HS-27A (cell line): ENCODE results near the gene TFDP2.
"Not testable (repeated sequence)": the region's sequence is repeated elsewhere in the genome, so short reads cannot be mapped to it uniquely, and the experiment has no call there.

ENCODE experiments used
- DNase-seq: peaks from one replicate; pipeline ENCODE4 v3.0.0-alpha.2; 2012; ENCODE audit warnings: low read depth, missing footprints

TFDP2 gene

DNA sequence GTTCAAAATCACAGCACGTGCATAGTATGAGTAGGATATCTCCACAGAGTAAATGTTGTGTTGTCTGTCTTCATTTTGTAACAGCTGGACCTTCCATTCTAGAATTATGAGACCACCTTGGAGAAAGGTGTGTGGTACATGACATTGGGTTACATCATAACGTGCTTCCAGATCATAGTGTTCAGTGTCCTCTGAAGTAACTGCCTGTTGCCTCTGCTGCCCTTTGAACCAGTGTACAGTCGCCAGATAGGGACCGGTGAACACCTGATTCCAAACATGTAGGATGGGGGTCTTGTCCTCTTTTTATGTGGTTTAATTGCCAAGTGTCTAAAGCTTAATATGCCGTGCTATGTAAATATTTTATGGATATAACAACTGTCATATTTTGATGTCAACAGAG lies 223.7 kb downstream of the TFDP2 start:
- not testable (repeated sequence) for DNase-seq

DNA sequence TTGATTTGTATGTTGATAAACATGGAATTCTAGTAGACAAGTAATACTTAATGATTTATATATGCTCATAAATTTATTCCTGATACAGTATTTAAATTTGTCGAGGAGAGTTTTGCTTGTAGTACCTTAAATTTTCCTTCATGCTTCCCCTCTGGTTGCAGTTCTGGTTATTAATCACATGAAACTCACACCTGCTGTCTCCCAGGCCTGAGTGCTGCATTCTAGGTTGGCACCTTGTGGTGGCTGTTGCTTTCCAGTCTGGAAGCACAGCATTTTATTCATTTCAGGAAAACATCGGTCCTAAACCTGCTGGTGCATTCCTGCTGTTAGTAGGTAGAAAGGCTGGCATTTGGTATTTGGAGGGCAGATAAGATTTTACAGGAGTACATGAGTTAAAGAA lies 228.0 kb downstream of the TFDP2 start:
- DNase-seq, result no peak

- no peak for DNase-seq
These were observed 228.6 kb downstream of the TFDP2 start for GRCh38 chr3:141920701-141921100.

DNA sequence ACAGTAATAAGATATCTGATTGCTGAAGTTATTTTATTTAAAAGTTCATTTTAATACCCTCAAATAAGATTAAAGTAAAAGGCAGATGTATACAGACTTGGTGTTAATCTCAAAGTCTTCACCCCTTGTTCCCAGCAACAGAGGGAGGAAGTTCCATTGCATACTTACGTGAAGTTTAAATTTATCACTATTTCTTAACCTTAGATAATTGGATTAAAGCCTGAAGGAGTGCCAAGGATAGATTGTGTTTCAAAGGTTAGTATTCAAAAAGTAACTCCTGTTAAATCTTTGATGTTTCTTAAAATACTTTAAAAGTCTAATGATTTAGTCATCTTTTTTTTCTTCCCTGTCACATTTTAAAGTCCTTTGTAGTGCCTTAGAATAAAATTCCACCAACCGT lies 233.6 kb downstream of the TFDP2 start:
- DNase-seq, result no peak

- no peak for DNase-seq
These were observed 234.3 kb downstream of the TFDP2 start for GRCh38 chr3:141915016-141915415.

- DNase-seq, result no peak
These were observed 235.0 kb downstream of the TFDP2 start for GRCh38 chr3:141914311-141914710.

GRCh38 chr3:141913150-141913811 lies 236.1 kb downstream of the TFDP2 start:
- DNase-seq, result peak; percentile 20

DNA sequence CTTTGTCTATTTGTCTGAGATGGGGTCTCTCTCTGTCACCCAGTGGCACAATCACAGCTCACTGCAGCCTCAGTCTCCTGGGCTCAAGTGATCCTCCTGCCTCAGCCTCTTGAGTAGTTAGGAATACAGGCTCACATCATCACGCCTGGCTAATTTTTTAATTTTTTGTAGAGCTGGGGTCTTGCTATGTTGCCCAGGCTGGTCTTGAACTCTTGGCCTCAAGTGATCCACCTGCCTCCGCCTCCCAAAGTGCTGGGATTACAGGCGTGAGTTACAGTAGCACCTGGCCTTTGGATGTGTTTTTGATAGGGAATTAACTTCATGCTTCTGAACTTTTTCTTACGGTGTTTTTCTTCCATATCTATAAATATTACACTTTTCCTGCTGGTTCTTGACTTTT lies 239.4 kb downstream of the TFDP2 start:
- not testable (repeated sequence) for DNase-seq

- no peak for DNase-seq
These were observed 239.9 kb downstream of the TFDP2 start for GRCh38 chr3:141909408-141909807.

DNA sequence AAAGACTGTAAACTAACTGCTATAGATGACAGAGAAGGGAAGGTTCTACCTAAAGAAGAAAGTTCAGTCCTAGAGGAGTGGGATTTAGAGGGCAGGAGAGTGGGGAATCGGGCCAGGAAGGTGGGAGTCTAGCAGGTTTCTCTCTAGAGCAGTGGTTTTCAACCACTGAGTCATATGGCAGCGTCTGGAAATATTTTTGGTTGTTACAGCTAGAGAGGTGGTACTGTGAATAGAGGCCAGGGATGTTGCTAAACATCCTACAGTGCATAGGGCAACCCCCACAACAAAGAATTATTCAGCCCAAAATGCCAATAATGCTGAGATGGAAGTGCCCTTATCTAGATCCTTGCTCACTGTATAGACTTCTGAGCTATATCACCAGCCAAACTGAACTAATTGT lies 244.2 kb downstream of the TFDP2 start:
- DNase-seq, result no peak

DNA sequence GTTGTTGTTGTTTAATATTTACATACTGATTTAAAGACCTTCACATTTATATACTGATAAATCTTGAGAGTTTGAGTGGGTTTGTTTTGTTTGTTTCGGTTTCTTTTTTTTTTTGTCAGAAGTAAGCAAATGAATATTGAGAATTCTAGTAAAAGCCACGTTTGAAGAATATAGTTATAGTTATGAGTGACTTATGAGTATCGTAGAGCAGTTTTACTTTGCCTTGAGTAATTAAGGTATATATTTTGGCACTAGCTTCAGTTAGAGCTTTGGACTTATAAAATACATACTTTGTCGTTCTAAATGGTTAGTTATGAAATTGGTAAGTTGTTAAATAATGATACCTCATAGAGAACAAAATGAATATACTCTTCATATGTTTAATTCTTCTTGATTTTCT lies 245.1 kb downstream of the TFDP2 start:
- DNase-seq, result no peak

GRCh38 chr3:141901914-141902313 lies 247.4 kb downstream of the TFDP2 start:
- no peak for DNase-seq

GRCh38 chr3:141900343-141900742 lies 249.0 kb downstream of the TFDP2 start:
- no peak for DNase-seq

- DNase-seq, result no peak
These were observed 250.4 kb downstream of the TFDP2 start for GRCh38 chr3:141898908-141899307.

DNA sequence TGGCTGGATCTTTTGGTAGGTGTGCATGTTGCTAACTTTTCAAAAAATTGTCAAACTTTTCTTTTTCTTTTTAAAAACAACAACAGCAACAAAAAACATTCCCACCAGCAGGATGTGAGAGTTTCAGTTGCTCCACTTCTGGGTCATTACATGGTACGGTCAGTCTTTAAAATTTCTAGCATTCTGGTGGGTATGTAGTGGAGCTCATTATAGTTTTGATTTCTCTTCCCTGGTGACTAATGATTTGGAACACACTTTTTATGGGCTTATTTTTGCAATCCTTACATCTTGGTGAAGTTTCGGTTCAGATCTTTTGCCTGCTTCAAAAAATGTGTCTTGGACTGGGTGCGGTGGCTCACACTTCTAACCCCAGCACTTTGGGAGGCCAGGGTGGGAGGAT lies 253.6 kb downstream of the TFDP2 start:
- DNase-seq, result no peak

GRCh38 chr3:141894524-141895176 lies 254.7 kb downstream of the TFDP2 start:
- no peak for DNase-seq
